HepG2 (cell line): ENCODE results near the gene RAPGEF6. TPM values are rescaled to one million over a fixed set of nuclear protein-coding genes. Genes with fewer than 3 reads are reported as not detected.
A peak's percentile ranks its signal among the peaks of the same experiment; 100 is the strongest.

Source experiments
- ATAC-seq: fragments of 200-7000 bp; cut with Tn5 transposase; 3 replicates; pipeline ENCODE4 v1.9.1; 2020; ENCODE audit warnings: mild to moderate bottlenecking, moderate library complexity
- BruUV-seq: library from RNA; stranded (reverse); fragments of 400-500 nt; replicated peaks from 2 replicates; lab custom pipeline; 2021; lab: Mats Ljungman, UMichigan
- CTCF ChIA-PET: fragments of 300-600 bp; formaldehyde crosslinking; extraction: SDS; loops from one replicate; lab custom pipeline; 2021; ENCODE audit warnings: low total read pairs, inconsistent platforms, low intra/inter-chr PET ratio; lab: Yijun Ruan, JAX
- POLR2A ChIA-PET: fragments of 350-600 bp; sonication (Branson Sonifier 250); formaldehyde crosslinking; loops from one replicate; lab custom pipeline; 2020; ENCODE audit warnings: antibody characterized with exemption, inconsistent platforms; lab: Yijun Ruan, JAX
- DNase-seq: peaks from one replicate; pipeline ENCODE4 v3.0.0-alpha.2; 2015; ENCODE audit warnings: low spot score
- FAIRE-seq: peaks from 3 replicates; lab custom pipeline; 2011; peaks lifted over from hg19 to GRCh38; lab: Jason Lieb, UNC
- H2AFZ ChIP-seq: one replicate; pipeline ENCODE4 v1.6.1; 2011; ENCODE audit warnings: low read length, inconsistent platforms
- H3K27ac ChIP-seq: fragments of 300-600 bp; 3 replicates; pipeline ENCODE4 v1.8.0; 2011; ENCODE audit warnings: mixed run types, mild to moderate bottlenecking, mixed read lengths, low read length, inconsistent platforms; ENCODE audit not compliant: insufficient read depth; ENCODE audit errors: extremely low read length
- H3K27me3 ChIP-seq, 2 experiments: fragments of 200-600 bp in 1 of 2; 2 replicates in 1 of 2; 3 replicates in 1 of 2; pipeline versions ENCODE4 v1.6.0 to v1.8.0; 2011; ENCODE audit warnings: low read length in 2 of 2, mild to moderate bottlenecking in 2 of 2, moderate library complexity in 2 of 2, inconsistent platforms in 1 of 2; ENCODE audit not compliant: insufficient read depth in 2 of 2, control insufficient read depth in 1 of 2
- H3K36me3 ChIP-seq, 2 experiments: fragments of 200-600 bp in 1 of 2; replicated peaks in 1 of 2; 2 replicates in 1 of 2; 3 replicates in 1 of 2; pipeline versions ENCODE4 v1.5.1 to v1.8.0; 2011; ENCODE audit warnings: low read length in 2 of 2, inconsistent platforms in 1 of 2; ENCODE audit not compliant: insufficient read depth in 2 of 2, control insufficient read depth in 1 of 2
- H3K4me1 ChIP-seq: 2 replicates; pipeline ENCODE4 v1.5.1; 2012; ENCODE audit warnings: low read length, inconsistent platforms; ENCODE audit not compliant: insufficient read depth
- H3K4me2 ChIP-seq: 2 replicates; pipeline ENCODE4 v1.6.0; 2011; ENCODE audit warnings: low read depth, low read length, inconsistent platforms
- H3K4me3 ChIP-seq, 3 experiments: fragments of 200-600 bp in 1 of 3; sonication (generic), shearing (Covaris generic) in 1 of 3; replicated peaks in 1 of 3; 2 replicates each; pipeline ENCODE4 v1.5.1; 2011 to 2016; ENCODE audit warnings: low read length in 3 of 3, inconsistent platforms in 2 of 3, low read depth in 2 of 3, mild to moderate bottlenecking in 2 of 3, control low read depth in 1 of 3, mixed read lengths in 1 of 3; ENCODE audit not compliant: insufficient read depth in 1 of 3
- H3K79me2 ChIP-seq: one replicate; pipeline ENCODE4 v1.6.1; 2011; ENCODE audit warnings: low read length, inconsistent platforms; ENCODE audit not compliant: insufficient read depth
- H3K9ac ChIP-seq: 2 replicates; pipeline ENCODE4 v1.6.0; 2011; ENCODE audit warnings: mild to moderate bottlenecking, low read depth, low read length, inconsistent platforms; ENCODE audit not compliant: insufficient read depth
- H3K9me3 ChIP-seq: 2 replicates; pipeline ENCODE4 v1.5.1; 2012; ENCODE audit warnings: mild to moderate bottlenecking, low read length
- H4K20me1 ChIP-seq: 2 replicates; pipeline ENCODE4 v1.6.0; 2011; ENCODE audit warnings: inconsistent platforms, mild to moderate bottlenecking, low read length, moderate library complexity; ENCODE audit not compliant: insufficient read depth
- AKAP8 ChIP-seq: sonication (generic); formaldehyde crosslinking; IDR thresholded peaks from 2 replicates; pipeline ENCODE4 v1.5.1; 2020; ENCODE audit warnings: mild to moderate bottlenecking, missing genetic modification reagents
- GRHL1 ChIP-seq: sonication (generic); formaldehyde crosslinking; conservative IDR thresholded peaks from 2 replicates; pipeline ENCODE4 v1.8.0; 2022; ENCODE audit warnings: missing genetic modification reagents
- KDM4B ChIP-seq: sonication (generic); formaldehyde crosslinking; IDR thresholded peaks from 2 replicates; pipeline ENCODE4 v1.4.0; 2020; ENCODE audit warnings: missing genetic modification reagents
- MAFK ChIP-seq, 2 experiments: IDR thresholded peaks in 1 of 2; conservative IDR thresholded peaks in 1 of 2; 2 replicates each; pipeline ENCODE4 v1.6.1; 2011; ENCODE audit warnings: improper control_type of control experiment in 2 of 2, low read length in 2 of 2
- TOE1 ChIP-seq: sonication (generic); formaldehyde crosslinking; IDR thresholded peaks from 2 replicates; pipeline ENCODE4 v1.4.0; 2020; ENCODE audit warnings: mild to moderate bottlenecking, missing genetic modification reagents
- ZNF281 ChIP-seq: sonication (generic); formaldehyde crosslinking; IDR thresholded peaks from 2 replicates; pipeline ENCODE4 v1.4.0; 2020; ENCODE audit warnings: missing genetic modification reagents, borderline replicate concordance
- ZNF496 ChIP-seq: sonication (generic); formaldehyde crosslinking; IDR thresholded peaks from 2 replicates; pipeline ENCODE4 v1.8.1; 2023; ENCODE audit warnings: mild to moderate bottlenecking, moderate library complexity, missing genetic modification reagents; ENCODE audit not compliant: insufficient replicate concordance
- WGBS: methylation state at CpG from one replicate; pipeline ENCODE4 v1.1.6; 2017; ENCODE audit warnings: low lambda C conversion rate; 5-methylcytosine and 5-hydroxymethylcytosine counted together
- in situ Hi-C: cut with HindIII; loops from 2 replicates; pipeline ENCODE4 v1.10.0; 2017; ENCODE audit warnings: low pct_unique_long_range_greater_than_20kb; ENCODE audit not compliant: extremely low pct_ligation_motif_present
- intact Hi-C: fragments of 100-400 bp; cut with micrococcal nuclease; formaldehyde crosslinking; loops from one replicate; pipeline ENCODE4 v1.10.0; 2022; ENCODE audit not compliant: unreplicated experiment
- polyA plus RNA-seq, 8 experiments: library from polyadenylated mRNA; depleted of rRNA in 3 of 8; stranded (reverse) in 7 of 8; unstranded in 1 of 8; fragments of >200 nt; fragmentation: Illumina TruSeq in 4 of 8; extraction: Trizol in 4 of 8; gene quantifications; 2 replicates each; pipeline versions ENCODE4 v1.2.1 to v1.2.3, GENCODE V29; 2011 to 2016; ENCODE audit warnings: low read depth in 4 of 8, missing spikeins in 1 of 8, mixed read lengths in 1 of 8; ENCODE audit not compliant: insufficient read depth in 1 of 8
- total RNA-seq, 5 experiments: library from RNA; depleted of rRNA; stranded (reverse); fragments of >200 nt; fragmentation: Illumina TruSeq; extraction: Trizol; gene quantifications; 2 replicates each; pipeline ENCODE4 v1.2.3, GENCODE V29; 2016; ENCODE audit warnings: low read depth in 1 of 5
- TF ChIP-seq, protein P1 (sequence below): sonication (generic); formaldehyde crosslinking; IDR thresholded peaks from 2 replicates; pipeline ENCODE4 v1.5.1; 2020; ENCODE audit warnings: mild to moderate bottlenecking, moderate library complexity, missing genetic modification reagents

The RAPGEF6 gene
- total and polyA plus RNA-seq, 2 of the 13 experiments (the other 11 are each of a cell fraction or from before 2014, with no cell fraction given) = 7.7 to 24.6 TPM

DNA sequence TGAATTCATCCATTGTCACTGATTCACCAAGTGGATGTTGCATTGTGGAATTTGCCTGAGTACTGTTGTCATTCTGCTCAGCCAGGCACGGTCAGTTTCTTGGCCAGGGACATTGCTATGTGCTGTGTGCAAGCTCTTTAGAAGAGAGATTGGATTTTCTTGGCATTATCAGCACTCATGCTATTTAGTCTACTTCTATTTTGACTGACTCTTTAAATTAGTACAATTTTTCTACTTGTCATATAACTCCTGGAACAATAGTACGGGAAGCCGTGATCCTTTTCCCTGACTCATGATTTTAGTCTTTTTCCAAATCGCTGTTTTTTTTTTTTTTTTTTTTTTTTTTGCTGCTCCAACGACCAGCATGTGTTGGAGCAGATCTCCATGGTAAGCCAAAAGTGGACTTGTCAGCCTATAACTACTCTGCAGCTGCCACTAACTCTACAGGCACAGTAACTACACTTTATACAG lies 241.5 kb downstream of the RAPGEF6 start:
- Histone ChIP-seq H3K4me3 (no peak overlapping the region), H3K27ac (no peak overlapping the region), H3K9ac (no peak overlapping the region), H3K9me3 (no peaks in the 10 kb centered on the region), H4K20me1 (no peaks in the 10 kb centered on the region), H3K36me3 (peaks cover 13 to 49% of the 10 kb centered on the region in 2 experiments), H3K4me2 (no peak overlapping the region), H3K27me3 (no peaks in the 10 kb centered on the region), H2AFZ (no peak overlapping the region), H3K4me1 (peaks cover 8% of the 10 kb centered on the region; the same call in 1 of the 2 replicates), H3K79me2 (no peaks in the 10 kb centered on the region)
- TF ChIP-seq MAFK (conservative IDR thresholded peaks at IDR 0.05 in 1 of 2, IDR thresholded peaks at IDR 0.05 in 1 of 2; ENCODE audit: low read length in 2 of 2) (peak; percentile 22 to 59; a peak in 2 of 4 replicates), ZNF281 (no peak)
- FAIRE-seq = no peak
- ChIA-PET CTCF (no interaction called here), POLR2A (no interaction called here)
- in situ Hi-C loops = loop anchor here (25.0 kb wide), 1 partner anchor 506 kb away; no protein-coding TSS in a partner anchor
- intact Hi-C loops = no loop called here
- no TSS peak for BruUV-seq
- 0 out of 3 replicates have a peak, but pooled peaks have one; percentile 20 for ATAC-seq
- 91% methylated on average over 5 of the region's 5 CpGs for WGBS
- no peak for DNase-seq

- H3K36me3 ChIP-seq = peaks cover 13 to 49% of the 10 kb centered on the region in 2 experiments
- no peak overlapping the region for H3K4me3 ChIP-seq
- in situ Hi-C loops = loop anchor here (25.0 kb wide), 1 partner anchor 505 kb away; no protein-coding TSS in a partner anchor
- H3K27ac ChIP-seq = no peak overlapping the region
- intact Hi-C loops = no loop called here
- H3K9ac ChIP-seq = no peak overlapping the region
- FAIRE-seq = no peak
- DNase-seq = no peak
- WGBS = 93% methylated on average over 5 of the region's 5 CpGs
- no peak for ATAC-seq
- no peak overlapping the region for H2AFZ ChIP-seq
- no peak overlapping the region for H3K4me2 ChIP-seq
- CTCF ChIA-PET = no interaction called here
- H3K9me3 ChIP-seq = no peaks in the 10 kb centered on the region
- H3K27me3 ChIP-seq = no peaks in the 10 kb centered on the region
- H4K20me1 ChIP-seq = no peaks in the 10 kb centered on the region
- POLR2A ChIA-PET = interaction anchor here (0.5 kb wide), 1 partner anchor 137 kb away, joined by 3 read pairs; no protein-coding TSS in a partner anchor
- BruUV-seq = no TSS peak
- H3K79me2 ChIP-seq = no peaks in the 10 kb centered on the region
- no peak for TF ChIP-seq TOE1 (CRISPR knock-in tag)
- no peak for TF ChIP-seq GRHL1 (CRISPR knock-in tag)
- TF ChIP-seq, protein P1, sequence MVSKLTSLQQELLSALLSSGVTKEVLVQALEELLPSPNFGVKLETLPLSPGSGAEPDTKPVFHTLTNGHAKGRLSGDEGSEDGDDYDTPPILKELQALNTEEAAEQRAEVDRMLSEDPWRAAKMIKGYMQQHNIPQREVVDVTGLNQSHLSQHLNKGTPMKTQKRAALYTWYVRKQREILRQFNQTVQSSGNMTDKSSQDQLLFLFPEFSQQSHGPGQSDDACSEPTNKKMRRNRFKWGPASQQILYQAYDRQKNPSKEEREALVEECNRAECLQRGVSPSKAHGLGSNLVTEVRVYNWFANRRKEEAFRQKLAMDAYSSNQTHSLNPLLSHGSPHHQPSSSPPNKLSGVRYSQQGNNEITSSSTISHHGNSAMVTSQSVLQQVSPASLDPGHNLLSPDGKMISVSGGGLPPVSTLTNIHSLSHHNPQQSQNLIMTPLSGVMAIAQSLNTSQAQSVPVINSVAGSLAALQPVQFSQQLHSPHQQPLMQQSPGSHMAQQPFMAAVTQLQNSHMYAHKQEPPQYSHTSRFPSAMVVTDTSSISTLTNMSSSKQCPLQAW (CRISPR knock-in tag) = no peak
- no peak for TF ChIP-seq ZNF496 (CRISPR knock-in tag)
- TF ChIP-seq AKAP8 (CRISPR knock-in tag) = no peak
- no peak for TF ChIP-seq KDM4B (CRISPR knock-in tag)
- peaks cover 15% of the 10 kb centered on the region for H3K4me1 ChIP-seq
Observed at GRCh38 chr5:131392466-131393095, 242.4 kb downstream of the RAPGEF6 start.
